Osteocyte (in vitro differentiated cells): ENCODE results near the gene MAP4K2. TPM values are rescaled to one million over a fixed set of nuclear protein-coding genes. Genes with fewer than 3 reads are reported as not detected.

Source experiments
- DNase-seq: peaks from one replicate; pipeline ENCODE4 v3.0.0; 2021; ENCODE audit warnings: mixed read lengths; ENCODE audit not compliant: unreplicated experiment; ENCODE audit errors: extremely low spot score
- H3K27ac Mint-ChIP-seq: one replicate; pipeline ENCODE4 v1.8.0; 2021; ENCODE audit warnings: mild to moderate bottlenecking, mixed read lengths; ENCODE audit not compliant: unreplicated experiment
- H3K27me3 Mint-ChIP-seq: one replicate; pipeline ENCODE4 v1.8.0; 2021; ENCODE audit warnings: mixed read lengths; ENCODE audit not compliant: unreplicated experiment
- H3K36me3 Mint-ChIP-seq: one replicate; pipeline ENCODE4 v1.8.0; 2021; ENCODE audit warnings: mixed read lengths; ENCODE audit not compliant: unreplicated experiment
- H3K4me1 Mint-ChIP-seq: one replicate; pipeline ENCODE4 v1.8.0; 2021; ENCODE audit warnings: mixed read lengths; ENCODE audit not compliant: unreplicated experiment
- H3K4me3 Mint-ChIP-seq: one replicate; pipeline ENCODE4 v1.8.0; 2021; ENCODE audit warnings: mild to moderate bottlenecking, moderate library complexity, mixed read lengths; ENCODE audit not compliant: unreplicated experiment
- H3K9me3 Mint-ChIP-seq: one replicate; pipeline ENCODE4 v1.8.0; 2021; ENCODE audit warnings: mixed read lengths; ENCODE audit not compliant: unreplicated experiment
- total RNA-seq: library from RNA; stranded (reverse); gene quantifications from 2 replicates; pipeline ENCODE4 v1.2.1, GENCODE V29; 2021
- TF ChIP-seq, protein P1 (sequence below): fragments of 200-600 bp; sonication (generic); IDR thresholded peaks from 2 replicates; pipeline ENCODE4 v1.5.0; 2021; ENCODE audit warnings: antibody characterized with exemption, mild to moderate bottlenecking, moderate library complexity

The MAP4K2 gene
- total RNA-seq, 1 donor from 2014 or later = 16.0 TPM

- Mint-ChIP-seq H3K9me3 (no peaks in the 10 kb centered on the region), H3K27me3 (no peaks in the 10 kb centered on the region), H3K4me3 (no peak overlapping the region), H3K27ac (no peak overlapping the region), H3K36me3 (no peaks in the 10 kb centered on the region), H3K4me1 (peaks cover 12% of the 10 kb centered on the region)
- no peak for DNase-seq
- TF ChIP-seq, protein P1, sequence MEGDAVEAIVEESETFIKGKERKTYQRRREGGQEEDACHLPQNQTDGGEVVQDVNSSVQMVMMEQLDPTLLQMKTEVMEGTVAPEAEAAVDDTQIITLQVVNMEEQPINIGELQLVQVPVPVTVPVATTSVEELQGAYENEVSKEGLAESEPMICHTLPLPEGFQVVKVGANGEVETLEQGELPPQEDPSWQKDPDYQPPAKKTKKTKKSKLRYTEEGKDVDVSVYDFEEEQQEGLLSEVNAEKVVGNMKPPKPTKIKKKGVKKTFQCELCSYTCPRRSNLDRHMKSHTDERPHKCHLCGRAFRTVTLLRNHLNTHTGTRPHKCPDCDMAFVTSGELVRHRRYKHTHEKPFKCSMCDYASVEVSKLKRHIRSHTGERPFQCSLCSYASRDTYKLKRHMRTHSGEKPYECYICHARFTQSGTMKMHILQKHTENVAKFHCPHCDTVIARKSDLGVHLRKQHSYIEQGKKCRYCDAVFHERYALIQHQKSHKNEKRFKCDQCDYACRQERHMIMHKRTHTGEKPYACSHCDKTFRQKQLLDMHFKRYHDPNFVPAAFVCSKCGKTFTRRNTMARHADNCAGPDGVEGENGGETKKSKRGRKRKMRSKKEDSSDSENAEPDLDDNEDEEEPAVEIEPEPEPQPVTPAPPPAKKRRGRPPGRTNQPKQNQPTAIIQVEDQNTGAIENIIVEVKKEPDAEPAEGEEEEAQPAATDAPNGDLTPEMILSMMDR = no peak
Observed at GRCh38 chr11:64754919-64755662, 47.9 kb downstream of the MAP4K2 start.

GRCh38 chr11:64754124-64754918 is 48.7 kb downstream of the MAP4K2 start:
- H3K9me3 Mint-ChIP-seq = no peaks in the 10 kb centered on the region
- no peak overlapping the region for H3K27ac Mint-ChIP-seq
- no peaks in the 10 kb centered on the region for H3K36me3 Mint-ChIP-seq
- H3K4me1 Mint-ChIP-seq = peaks cover 6% of the 10 kb centered on the region
- no peaks in the 10 kb centered on the region for H3K27me3 Mint-ChIP-seq
- no peak for DNase-seq
- no peak overlapping the region for H3K4me3 Mint-ChIP-seq
- TF ChIP-seq, protein P1 = no peak

GRCh38 chr11:64753380-64754123 is 49.5 kb downstream of the MAP4K2 start:
- Mint-ChIP-seq H3K27me3 (no peaks in the 10 kb centered on the region), H3K9me3 (no peaks in the 10 kb centered on the region), H3K4me3 (no peak overlapping the region), H3K4me1 (peaks cover 10% of the 10 kb centered on the region), H3K27ac (no peak overlapping the region), H3K36me3 (no peaks in the 10 kb centered on the region)
- TF ChIP-seq, protein P1 = no peak
- DNase-seq = no peak

DNA sequence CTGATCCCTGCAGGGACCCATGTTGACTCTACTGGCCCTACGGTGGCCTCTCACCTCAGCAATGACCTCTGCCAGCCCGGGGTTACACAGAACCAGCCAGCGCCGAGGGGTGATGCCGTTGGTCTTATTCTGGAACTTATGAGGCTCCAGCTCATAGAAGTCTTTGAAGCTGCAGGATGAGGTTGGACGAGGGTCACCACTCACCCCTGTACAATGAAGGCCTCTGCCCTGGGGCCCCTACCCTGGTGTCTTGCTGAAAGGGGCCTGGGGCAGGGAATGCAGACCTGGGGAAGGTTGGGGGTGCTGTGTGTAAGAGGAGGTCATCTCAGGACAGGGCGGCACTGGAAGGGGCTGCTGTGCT is 50.0 kb downstream of the MAP4K2 start:
- Mint-ChIP-seq H3K9me3 (no peaks in the 10 kb centered on the region), H3K4me3 (no peak overlapping the region), H3K36me3 (no peaks in the 10 kb centered on the region), H3K27ac (no peak overlapping the region), H3K27me3 (no peaks in the 10 kb centered on the region), H3K4me1 (peaks cover 16% of the 10 kb centered on the region)
- TF ChIP-seq, protein P1 = no peak
- no peak for DNase-seq
